Kidney glomerular epithelial cell (primary cell): ENCODE results near the gene DIAPH2.

Experiments
- DNase-seq: peaks from one replicate; lab custom pipeline; 2025; lab: John Stamatoyannopoulos, UW

DIAPH2 gene

DNA sequence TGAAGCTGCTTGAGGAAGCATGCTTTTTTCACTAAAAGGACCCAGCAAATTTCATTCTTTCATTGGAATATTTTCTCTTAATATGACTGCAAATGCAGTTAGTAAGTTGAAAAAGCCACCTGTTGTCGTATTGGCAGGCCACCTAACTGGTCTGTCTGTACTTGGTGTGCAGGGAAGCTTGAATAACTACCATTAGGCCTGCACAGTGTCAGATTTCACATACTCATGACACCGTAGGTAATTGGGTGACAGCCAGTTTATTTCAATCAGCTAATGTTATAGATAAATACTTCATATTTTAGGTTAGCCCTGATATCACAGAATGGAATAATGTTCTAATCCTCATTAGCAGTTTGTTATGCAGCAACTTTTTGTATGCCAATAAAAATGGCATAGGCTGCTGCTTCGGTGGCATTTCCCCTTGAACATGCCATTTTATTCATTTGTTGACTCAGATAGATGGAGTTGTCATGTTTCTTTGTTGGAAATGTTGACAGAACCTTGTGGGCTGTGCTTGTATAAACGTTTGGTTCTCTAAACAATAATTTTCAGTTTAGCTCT lies 372.8 kb downstream of the DIAPH2 start:
- DNase-seq = no peak

DNA sequence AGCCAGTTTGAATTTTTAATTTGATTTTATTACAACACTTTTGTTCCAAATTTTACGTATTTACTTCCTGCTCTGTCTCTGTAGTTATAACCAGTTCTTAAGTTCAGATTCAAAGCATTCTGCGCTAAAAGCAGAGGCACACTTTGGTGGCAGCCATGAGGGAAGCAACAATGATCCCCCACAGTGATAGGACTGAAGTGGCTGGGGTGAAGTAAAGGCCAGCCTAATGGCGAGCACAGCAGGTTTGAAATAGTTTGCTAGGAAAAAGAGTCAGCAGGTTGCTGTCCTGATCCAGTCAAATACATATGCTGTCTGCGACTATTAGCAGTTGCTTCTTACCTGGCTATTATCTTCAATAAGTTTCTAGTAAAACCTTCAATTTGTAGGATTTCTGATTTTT lies 375.4 kb downstream of the DIAPH2 start:
- DNase-seq = no peak

- no peak for DNase-seq
These were observed 380.4 kb downstream of the DIAPH2 start for GRCh38 chrX:97065066-97065465.

GRCh38 chrX:97065973-97066372 lies 381.3 kb downstream of the DIAPH2 start:
- no peak for DNase-seq

DNA sequence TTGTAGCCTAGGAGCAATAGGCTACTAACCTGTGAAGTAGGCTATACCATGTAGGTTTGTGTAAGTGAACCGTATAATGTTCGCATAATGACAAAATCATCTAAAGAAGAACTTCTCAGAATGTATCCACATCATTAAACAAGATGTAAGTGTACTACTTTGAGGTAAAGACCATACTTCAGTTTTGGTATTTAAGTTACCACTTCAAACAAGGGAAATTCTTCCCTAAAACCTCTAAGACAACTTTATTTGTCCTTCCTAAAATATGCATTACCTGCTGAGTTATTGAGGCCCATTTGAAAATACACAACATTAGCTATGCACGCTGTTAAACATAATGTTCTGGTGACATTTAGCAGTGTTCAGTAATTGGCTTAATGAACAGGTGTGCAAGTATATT lies 381.7 kb downstream of the DIAPH2 start:
- no peak for DNase-seq

GRCh38 chrX:97070346-97070745 lies 385.7 kb downstream of the DIAPH2 start:
- DNase-seq = no peak

GRCh38 chrX:97074400-97074799 lies 389.8 kb downstream of the DIAPH2 start:
- DNase-seq = no peak

DNA sequence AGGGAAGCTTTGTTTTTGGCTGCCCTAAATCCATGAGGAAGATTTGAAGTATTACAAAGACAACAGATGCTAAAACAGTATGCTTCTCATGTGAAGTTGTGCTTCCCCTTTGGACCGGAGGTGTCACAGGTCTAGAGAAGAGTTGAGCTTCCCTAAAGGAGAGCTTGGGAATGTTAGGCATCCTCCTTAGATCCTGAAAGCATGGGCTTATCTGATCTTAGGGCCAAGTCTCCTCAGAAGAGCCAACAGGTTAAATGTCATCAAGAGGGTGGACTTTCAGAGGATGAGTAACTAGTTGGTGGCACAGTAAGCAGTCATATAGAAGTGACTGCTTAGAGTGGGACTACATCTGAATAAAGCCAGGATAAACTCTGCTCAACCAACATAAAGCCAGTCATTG lies 404.5 kb downstream of the DIAPH2 start:
- DNase-seq = no peak

DNA sequence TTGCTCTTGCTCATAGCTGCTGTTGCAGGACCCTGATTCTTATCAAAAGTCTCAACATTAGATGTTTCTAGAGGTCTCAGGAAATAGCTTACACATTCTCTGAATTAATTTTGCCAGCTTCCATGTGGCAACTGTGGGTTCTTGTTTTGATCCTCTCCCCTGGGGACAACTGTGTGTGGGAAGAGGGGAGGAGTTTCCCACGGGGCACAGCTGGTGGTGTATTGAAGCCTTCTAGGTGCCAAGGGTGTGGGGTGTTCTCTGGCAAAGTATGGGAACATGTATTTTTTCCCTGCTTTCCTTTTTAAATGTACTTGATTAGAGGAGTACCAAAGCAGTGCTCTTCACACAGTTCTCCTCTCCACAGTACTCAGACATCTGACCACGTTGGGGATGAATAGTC lies 411.7 kb downstream of the DIAPH2 start:
- DNase-seq = no peak

GRCh38 chrX:97102938-97103337 lies 418.3 kb downstream of the DIAPH2 start:
- no peak for DNase-seq

- no peak for DNase-seq
These were observed 425.1 kb downstream of the DIAPH2 start for GRCh38 chrX:97109730-97110129.

DNA sequence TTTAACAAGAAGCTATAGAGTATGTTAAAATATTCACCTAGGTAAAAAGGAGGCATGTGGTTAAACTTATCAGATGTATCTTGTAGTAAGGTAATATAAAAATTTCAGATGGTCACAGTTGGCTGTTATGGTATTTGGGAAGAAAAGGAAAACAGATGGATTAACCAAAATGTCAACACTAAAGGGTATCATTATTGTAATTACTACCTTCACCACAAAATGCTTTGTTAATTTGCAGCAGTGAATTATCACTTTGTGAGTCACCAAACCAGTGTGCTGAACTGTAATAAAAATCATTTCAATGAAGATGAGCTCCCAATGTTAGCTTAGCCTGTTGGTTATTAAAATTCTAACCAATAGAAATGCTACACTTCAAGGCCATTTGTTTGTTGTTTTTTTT lies 432.9 kb downstream of the DIAPH2 start:
- DNase-seq = no peak

GRCh38 chrX:97119474-97120109 lies 434.9 kb downstream of the DIAPH2 start:
- DNase-seq = no peak

GRCh38 chrX:97123001-97123400 lies 438.4 kb downstream of the DIAPH2 start:
- DNase-seq = no peak

GRCh38 chrX:97126020-97126419 lies 441.4 kb downstream of the DIAPH2 start:
- no peak for DNase-seq

DNA sequence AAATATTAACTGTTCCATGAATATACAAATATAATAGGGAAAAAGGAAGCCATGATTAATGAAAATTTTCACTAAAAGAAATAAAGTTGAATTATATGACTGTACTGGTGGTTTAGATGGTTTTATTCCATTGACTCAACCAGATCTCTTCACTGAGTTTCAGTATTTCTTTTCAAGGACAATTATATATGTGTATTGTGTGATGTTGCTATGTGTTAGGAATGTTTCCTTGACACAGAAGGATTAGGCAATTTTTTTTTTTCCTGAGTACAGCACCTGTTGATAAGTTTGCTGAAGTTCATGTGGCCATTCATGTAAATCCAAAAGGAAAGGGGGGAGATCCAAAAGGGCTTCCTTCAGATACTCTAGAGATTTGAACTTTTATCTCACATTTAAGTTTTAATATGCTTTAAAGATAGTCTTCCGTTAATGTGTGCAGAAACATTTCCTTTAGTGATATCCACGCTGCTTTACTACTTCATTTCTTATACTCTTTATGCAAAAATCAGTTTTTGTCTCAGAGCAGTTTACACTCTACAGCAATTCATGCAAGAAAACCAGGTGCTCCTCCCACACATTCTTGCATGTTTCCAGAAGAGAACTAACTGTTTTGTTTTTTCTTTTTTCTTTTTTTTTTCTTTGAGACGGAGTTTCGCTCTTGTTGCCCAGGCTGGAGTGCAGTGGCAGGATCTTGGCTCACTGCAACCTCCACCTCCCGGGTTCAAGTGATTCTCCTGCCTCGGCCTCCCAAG lies 448.2 kb downstream of the DIAPH2 start:
- peak; percentile 30 for DNase-seq

DNA sequence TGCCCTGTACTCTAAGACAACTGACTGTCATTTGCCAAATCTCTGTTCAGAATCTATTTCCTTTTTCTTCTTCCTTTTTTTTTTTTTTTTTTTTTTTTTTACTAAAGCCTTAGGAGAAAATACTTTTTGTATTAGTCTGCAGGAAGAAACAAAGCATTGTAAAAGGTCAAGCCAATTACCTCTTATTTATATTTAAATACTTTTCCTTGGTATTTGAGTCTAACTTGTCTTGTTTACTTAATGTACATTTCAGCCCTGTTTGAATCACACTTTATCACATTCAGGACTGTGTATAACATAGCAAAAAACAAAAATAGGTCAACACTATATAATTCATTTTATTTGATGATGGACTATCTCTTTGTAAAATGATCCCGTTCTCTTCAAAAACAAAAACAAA lies 461.3 kb downstream of the DIAPH2 start:
- no peak for DNase-seq

- no peak for DNase-seq
These were observed 471.2 kb downstream of the DIAPH2 start for GRCh38 chrX:97155816-97156215.

DNA sequence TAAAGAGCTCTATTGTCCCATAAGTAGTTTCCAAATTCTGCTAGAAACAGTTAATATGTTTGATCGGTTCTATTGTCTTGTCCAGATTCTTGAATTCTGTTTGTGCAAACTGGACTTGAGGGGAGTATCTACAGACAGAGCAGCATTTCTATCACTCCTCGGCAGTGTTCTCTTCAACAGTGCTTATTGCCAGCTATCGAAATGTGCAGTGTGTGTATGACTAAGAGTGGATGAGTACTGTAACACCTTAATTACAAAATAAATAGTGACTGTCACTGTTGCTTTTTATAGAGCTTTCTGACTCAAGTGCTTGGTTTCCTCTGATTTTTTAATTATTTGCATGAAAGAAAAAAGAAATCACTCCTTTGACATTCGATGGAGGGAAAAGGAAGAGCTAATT lies 473.6 kb downstream of the DIAPH2 start:
- no peak for DNase-seq

DNA sequence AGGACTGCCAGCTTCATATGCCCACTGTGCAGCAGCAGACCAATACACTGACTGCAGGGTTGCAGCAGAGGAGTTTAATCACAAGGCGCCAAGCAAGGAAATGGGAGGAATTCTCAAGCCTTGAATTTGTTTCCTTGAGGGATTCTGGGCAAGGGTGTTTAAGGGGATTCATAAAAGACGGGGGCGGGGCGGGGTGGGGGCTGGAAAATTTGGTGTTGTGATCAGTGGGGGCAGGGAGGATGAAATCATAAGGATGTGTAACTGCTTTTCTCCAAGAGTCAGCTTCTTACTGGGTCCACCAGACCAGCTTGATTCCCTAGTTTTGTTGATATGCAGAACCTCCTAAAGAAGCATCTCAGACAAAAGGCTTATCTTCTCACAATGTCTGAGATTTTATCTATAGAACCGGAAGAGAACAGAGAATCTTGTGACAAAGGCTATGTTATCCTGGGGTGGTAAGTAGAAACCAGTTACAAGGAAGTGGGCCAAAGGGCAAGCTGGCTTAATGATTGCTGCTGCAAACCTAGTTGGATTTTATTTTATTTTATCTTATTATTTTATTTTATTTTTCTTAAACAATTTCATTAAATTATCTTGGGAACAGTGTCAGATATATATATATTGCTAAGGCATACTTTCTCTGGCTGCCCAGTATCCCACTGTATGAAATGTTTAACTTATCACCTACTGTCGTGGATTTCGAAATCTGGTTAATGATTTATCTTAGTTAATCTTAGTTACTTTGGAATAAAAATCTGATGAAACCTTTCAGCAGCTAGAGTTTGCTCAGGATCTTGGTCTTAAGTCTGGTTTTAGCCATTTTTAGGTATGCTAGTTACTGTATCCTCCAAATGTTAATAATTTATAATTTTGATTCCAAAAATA lies 475.5 kb downstream of the DIAPH2 start:
- no peak for DNase-seq

DNA sequence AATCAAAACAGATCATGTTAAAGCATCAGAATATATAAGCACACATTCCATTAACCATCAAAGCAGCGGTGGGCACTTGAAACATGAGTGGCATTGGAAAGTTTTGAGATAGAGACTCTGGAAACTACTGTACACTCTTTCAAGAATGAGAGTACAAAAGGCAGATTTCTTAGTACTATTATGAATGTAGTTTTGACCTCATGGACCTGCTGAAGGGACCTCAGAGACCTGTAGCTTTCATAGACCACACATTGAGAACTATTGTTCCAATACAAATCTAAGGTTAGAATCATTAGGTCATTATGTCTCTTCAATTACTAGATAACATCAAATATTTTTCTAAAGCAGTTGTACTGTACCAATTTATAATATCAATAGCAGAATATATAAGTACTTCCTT lies 482.7 kb downstream of the DIAPH2 start:
- DNase-seq = no peak

GRCh38 chrX:97168646-97169045 lies 484.0 kb downstream of the DIAPH2 start:
- DNase-seq = no peak

GRCh38 chrX:97175147-97175546 lies 490.5 kb downstream of the DIAPH2 start:
- DNase-seq = no peak
